Smooth muscle cell of the brain vasculature (primary cell): Measurements from ENCODE around the gene SLC25A4.
"Not testable (repeated sequence)": the region's sequence is repeated elsewhere in the genome, so short reads cannot be mapped to it uniquely, and the experiment has no call there.

ENCODE experiments used
- DNase-seq: peaks from one replicate; pipeline ENCODE4 v3.0.0-alpha.2; 2012; ENCODE audit warnings: low read depth, low spot score

The SLC25A4 gene

DNA sequence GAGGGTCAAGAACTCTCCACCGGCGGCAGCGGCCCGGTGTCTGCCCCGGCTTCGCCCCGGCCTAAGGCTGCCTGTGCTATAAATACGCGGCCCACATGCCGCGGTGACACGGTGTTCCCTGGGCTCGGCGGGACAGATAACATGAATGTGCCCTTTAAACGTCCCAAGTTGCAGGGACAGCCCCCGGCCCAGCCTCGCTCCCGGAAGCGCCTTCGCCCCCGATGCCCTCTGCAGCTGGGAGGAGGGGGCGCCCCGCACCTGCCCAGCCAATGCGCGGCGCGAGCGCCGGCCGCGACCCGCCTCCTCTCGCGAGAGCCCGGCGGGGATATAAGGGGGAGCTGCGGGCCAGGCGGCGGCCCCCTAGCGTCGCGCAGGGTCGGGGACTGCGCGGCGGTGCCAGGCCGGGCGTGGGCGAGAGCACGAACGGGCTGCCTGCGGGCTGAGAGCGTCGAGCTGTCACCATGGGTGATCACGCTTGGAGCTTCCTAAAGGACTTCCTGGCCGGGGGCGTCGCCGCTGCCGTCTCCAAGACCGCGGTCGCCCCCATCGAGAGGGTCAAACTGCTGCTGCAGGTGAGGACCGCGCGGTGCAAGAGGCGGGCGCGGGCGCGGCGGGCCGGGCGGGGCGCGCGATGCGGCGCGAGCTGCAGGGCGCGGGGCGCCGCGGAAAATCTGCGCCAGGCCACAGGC lies at the start of gene SLC25A4:
Gene SLC25A4 (plus strand): TSS at position 355 of the 689 bp plus-strand sequence. CDS start 107 bp downstream, at position 462.
- no peak for DNase-seq

DNA sequence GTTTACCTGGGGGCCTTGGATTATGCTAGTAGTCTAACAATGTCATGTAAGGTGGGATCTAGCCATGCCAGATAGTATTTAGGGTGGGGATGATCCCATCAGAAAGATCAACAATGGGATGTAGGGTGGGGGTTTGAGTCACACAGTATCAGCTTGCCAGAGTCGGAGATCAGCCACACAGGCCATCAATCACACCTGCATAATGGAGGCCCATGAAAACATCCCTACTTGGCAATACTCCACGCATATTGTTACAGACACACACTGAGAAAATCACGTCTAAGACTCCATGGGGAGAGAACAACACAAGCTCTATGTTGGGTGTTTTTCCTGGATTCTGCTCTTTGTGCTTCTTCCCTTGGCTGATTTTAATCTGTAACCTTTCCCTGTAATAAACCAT lies 49.5 kb upstream of the SLC25A4 start:
- no peak for DNase-seq

DNA sequence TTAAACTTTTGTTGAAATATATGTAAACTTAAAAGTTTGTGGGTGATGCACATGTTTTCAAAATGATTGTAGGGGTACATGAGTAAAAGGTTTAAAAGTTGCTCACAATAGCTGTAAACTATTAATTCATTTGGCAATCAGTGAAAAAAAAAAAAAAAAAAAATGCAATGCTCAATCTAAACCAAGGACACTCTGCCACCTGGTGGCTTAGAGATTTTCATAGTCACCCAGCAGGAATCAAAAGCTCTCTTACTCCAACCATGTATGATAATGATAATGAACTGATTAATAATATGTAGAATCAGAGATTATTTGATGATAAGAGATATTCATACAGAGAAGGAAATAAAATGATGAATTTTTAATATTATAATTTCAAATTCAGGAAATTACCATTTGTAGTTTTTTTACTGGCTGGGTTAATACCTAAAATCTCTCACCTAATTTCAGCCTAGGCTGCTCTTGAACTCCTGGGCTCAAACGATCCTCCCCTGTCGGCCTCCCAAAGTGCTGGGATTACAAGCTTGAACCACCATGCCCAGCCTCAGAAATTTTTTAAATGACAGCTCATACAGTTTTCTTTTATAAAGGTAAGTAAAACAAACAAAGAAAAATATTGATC lies 46.9 kb upstream of the SLC25A4 start:
- no peak for DNase-seq

DNA sequence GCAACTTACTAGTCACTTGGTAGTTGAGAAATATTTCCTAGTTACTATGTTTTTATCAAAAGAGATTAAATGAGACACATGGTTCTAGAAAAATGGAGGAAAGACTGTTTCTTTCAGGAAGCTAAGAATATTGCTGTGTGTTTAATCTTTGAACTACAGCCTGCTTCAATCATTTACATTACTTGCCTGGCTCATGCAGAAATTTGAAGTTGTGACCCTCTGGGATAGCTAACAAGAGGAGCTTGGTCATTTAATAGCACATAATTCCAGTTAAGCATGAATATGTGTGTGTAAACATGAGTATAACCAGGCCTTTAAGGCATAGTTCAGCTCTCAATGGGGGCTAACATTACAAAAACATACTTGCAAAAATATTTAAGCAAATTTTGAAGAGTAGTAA lies 44.6 kb upstream of the SLC25A4 start:
- no peak for DNase-seq

DNA sequence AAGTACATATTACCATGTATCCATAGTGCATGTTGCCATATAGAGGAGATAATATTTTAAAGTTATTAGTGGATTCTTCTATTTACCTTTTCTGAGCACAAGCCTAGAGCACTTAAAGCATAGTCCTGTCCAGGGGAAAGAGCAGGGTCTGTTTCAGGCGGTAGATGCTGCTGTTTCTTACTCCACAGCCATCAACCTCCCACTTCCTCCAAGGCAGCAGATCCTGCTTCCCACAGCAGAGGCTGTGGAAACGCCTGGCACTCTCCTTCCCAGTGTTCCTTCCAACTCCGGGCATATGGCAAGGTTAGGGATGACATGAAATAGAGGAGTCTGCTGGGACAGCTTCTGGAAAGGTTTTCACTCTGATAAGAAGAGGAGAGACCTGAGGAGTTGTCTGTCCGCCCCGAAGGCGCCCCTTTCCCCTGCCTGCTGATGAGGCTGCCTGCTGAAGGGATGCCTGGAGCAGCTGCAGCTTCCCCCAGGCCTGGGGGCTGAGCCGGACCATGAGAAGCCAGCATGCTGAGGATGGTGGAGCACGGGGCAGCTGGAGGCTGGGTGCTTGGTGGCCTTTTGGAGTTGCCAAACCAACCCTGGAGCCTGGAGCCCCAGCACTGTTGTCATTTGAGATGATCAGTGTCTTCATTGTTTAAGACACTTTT lies 43.9 kb upstream of the SLC25A4 start:
- no peak for DNase-seq

DNA sequence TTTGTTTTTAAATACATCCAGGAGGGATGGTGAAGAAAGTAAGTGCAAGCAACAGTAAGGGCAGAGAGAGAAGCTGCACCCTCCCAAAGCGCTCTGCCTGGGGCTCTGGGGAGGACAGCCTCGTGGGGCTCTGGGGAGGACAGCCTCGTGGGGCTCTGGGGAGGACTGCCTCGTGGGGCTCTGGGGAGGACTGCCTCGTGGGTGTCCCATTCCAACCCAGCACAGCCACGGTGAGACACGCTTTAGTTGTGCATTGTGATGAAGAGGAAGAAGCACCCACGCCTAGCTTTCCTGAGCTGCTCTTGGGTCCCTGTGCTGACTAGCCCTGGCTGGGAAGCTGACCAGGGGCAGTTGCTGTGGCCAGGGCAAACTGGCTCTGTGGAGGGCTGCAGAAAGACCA lies 43.1 kb upstream of the SLC25A4 start:
- no peak for DNase-seq

DNA sequence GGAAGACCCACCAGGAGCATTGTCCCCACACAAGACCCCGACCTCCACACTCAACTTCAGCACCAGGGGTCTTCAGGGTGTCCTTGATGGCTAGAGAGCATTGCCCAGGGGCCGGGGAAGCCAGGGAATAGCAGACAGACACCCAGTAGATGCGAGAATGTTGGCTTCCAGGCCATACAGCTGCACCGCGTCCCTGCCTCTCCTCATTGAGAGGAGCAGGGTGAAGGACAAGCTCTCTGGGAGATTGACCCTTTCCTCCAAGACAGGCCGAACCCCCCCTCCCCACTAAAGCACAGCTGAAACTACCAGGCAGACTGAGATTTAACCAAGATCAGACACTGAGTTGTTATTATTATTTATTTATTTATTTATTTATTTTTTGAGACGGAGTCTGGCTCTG lies 42.6 kb upstream of the SLC25A4 start:
- DNase-seq, result no peak

DNA sequence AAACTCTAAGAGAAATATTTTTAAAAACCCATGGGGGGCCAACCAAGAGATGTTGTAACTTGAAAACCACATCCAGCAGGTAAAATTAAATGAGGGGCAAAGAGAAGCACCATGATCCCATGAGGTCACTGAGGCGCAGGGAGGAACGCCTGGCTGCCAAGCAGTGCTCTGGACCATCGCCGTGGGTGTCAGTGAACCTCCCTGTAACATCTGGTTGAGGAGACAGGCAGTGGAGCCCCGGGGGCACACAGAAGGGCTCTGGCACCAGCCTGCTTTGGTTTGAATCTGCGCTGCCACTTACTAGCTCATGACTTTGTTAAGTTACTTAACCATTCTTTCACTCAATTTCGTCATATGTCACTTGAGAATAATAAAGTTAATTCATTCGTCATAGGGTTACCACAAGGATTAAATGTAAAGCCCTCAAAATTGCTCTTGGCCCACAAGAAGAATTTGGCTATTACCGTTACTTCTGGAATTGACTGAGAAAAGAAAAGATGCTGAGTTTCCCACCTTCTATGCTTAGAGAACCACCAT lies 41.6 kb upstream of the SLC25A4 start:
- no peak for DNase-seq

DNA sequence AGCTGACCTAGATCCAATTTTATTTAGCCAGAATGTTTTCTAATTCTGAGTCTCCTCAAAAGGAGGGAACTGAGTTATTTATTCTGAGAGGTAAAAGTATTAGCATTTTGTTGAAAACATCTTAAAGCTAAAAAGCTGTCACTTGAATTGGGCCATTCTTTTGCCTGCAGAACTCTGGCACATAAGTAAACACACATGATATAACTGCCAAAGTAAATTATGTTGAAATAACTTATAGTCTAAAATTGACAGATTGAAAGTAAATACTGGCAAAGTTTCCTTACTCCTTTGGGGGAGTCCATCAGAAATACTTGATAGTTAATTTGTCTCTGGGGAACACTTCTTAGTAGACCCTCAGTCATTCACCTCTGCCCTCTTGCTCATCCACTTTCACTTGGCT lies 38.3 kb upstream of the SLC25A4 start:
- DNase-seq, result no peak

DNA sequence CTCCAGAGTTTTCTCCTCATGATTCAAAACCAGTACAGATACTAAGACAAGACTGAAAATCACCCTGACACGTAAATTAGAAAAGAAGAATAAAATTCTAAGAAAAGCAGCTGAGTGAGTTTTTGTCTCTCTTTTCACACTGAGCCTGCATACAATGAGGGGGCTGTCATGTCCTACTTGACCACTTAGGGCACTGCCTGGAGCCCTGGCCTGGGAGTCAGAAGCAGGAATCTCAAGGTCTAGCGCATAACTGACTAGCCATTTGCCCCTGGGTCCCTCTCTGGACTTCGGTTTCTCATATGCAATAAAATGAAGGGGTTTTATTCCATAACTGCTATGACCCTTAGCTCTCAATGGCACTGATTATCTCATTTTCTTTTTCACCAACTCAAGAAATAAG lies 36.7 kb upstream of the SLC25A4 start:
- DNase-seq, result no peak

DNA sequence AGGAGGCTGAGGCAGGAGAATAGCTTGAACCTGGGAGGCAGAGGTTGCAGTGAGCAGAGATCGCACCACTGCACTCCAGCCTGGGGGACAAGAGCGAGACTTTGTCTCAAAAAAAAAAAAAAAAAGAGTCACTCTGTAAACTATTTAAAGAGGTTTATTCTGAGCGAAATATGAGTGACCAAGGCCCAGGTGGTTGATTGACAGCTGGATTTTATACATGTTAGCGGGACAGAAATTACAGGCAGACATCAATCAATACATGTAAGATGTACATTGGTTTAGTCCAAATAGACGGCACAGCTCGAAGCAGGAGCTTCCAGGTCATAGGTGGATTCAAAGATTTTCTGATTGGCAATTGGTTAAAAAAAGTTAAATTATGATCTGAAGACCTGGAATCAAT lies 35.5 kb upstream of the SLC25A4 start:
- not testable (repeated sequence) for DNase-seq

DNA sequence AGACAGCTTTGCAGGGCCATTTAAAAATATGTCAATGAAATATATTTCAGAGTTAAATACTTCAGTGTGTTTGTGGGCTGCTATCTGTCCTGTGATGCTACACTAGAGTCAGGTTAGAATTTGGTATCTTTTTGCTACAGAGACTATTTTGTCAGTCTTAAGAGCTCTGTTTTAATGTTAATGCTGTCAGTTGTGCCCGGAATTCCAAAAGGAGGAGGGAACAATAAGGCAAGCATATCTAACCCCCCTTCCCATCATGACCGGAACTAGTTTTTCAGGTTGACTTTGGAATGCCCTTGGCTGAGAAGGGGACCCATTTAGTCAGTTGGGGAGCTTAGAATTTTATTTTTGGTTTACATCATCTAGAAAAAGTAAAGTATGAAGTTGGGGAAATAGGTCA lies 34.9 kb upstream of the SLC25A4 start:
- no peak for DNase-seq

DNA sequence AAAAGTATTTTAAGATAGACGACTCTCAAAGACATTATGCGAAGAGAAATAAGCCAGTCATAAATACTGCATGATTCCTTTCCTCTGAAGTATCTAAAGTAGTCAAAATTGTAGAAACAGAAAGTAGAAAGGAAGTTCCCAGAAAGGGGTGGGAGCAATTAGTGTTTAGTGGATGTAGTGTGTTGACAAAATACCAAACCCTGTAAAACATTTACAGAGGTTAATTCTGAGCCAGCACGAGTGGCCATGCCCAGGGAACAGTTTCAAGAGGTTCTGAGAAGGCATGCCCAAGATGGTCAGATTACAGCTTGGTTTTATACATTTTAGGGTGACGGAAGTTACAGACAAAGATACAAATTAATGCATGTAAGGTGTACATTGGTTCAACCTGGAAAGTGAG lies 34.4 kb upstream of the SLC25A4 start:
- no peak for DNase-seq

DNA sequence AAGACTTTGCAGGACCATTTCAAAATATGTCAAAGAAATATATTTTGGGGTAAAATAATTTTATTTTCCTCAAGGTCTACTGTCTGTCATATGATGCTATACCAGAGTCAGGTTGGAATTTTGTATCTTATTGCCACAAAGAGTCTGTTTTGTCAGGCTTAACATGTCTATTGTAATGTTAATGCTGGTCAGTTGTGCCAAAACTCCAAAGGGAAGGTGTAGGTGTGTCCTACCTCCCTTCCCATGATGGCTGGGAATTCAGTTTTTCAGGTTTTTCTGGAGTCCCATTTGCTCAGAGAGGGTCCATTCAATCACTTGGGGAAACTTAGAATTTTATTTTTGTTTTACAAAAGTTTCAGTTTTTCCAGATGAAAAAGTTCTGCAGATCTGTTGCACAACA lies 33.3 kb upstream of the SLC25A4 start:
- no peak for DNase-seq

DNA sequence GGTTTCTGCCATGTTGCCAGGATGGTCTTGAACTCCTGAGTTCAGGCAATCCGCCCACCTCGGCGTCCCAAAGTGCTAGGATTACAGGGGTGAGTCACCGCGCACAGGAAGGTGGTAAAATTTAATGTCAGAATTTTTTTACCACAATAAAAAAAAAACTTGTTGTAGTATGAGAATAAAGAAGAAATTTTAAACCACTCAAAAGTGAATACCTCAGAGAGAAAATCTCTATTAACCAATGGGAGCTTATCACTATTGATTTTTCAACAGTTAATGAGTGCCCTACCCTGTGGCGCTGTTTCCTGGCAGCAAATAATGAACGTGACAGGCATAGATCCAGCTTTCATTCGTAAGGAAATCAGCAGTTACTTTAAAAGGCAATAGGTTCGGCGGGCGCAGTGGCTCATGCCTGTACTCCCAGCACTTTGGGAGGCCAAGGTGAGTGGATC lies 32.7 kb upstream of the SLC25A4 start:
- no peak for DNase-seq

DNA sequence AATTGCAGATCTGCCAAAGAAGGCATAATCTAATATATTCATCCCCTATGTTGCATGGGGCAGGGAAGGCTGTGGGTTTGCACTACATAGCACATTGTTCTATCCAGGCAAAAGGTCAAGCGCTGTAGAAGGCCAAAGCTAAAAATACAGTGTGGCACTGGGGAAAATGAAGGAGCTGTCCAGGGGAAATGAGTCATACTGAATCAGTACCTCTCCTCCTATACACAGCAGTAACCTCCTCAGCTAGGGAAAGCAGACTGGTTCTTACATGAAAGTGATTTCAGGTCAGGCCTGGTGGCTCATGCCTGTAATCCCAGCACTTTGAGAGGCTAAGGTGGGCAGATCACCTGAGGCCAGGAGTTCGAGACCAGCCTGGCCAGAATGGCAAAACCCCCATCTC lies 31.0 kb upstream of the SLC25A4 start:
- peak; percentile 74 for DNase-seq

DNA sequence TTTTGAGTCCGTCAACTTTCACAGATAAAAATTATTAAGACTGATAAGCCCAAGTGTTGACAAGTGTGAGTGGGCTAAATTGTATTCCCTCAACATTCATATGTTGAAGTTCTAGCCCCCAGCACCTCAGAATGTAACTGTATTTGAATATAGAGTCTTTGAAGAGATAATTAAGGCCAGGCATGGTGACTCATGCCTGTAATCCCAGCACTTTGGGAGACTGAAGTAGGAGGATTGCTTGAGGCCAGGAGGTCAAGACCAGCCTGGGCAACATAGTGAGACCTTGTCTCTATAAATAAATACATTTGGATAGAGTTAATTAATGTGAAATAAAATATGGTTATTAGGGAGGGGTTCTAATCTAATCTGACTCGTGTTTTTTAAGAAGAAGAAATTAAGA lies 29.7 kb upstream of the SLC25A4 start:
- no peak for DNase-seq

DNA sequence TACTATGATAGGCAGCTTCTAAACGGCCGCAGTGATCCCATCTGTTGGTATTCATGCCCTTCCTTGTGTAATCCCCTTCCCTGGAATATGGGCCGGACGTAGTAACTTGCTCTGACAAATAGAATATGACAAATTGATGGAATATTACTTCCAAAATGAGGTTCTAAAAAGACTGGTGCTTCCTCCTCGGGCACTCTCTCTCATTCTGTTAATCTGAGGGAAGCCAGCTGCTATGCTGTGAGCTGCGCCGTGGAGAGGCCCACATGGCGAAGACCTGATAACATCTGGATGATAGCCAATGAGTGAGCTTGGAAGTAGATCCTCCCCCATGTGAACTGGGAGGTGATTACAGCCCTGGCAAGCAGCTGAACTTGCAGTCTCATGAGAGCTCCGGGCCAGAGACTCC lies 27.2 kb upstream of the SLC25A4 start:
- DNase-seq, result peak; percentile 24

DNA sequence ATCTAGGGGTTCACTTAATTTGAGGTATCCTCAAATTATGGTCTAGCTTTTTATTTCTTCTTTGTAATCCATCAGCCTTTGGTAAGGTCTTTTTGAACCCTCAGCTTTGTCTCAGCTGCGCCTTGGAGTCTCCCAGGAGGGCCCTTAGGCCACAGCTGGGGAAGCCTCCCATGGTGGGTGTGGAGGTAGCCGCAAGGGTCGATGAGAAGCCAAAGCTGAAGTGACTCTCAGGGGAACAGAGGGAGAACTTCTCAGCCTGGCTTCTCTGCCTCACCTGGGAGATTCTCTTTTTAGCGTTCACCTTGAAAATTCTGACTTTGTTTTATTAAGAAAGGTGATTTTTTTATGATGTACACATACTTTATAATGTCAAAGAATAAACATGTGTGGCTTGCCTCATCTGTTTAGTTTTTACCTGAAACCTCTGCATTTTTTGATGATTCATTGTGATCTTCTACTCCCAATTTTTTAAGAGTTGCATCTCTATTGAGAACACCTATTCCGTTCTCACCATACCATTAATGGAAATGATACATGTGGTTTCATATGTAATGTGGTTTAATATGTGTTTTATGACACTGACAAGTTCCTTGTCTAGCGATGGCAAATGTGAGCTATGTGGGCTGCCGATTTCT lies 25.6 kb upstream of the SLC25A4 start:
- DNase-seq, result no peak

DNA sequence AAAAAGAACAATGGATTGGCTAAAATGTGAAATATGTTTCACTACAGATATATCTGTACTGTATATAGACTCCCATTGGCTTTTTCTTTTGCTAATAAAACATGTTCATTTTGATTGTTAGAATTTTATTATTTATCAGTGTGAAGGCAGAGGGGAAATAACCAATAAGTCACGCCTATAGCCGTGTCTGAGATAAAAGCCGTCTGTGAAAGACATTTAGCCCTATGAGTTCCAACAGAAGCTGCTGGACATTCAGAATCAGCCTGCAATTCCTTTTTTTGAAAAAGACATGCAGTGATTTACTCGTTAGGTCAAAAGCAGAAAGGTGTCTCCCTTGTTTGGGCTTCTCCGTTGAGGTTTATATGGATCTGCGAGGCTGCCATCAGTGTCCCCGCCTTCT lies 24.2 kb upstream of the SLC25A4 start:
- DNase-seq, result no peak

DNA sequence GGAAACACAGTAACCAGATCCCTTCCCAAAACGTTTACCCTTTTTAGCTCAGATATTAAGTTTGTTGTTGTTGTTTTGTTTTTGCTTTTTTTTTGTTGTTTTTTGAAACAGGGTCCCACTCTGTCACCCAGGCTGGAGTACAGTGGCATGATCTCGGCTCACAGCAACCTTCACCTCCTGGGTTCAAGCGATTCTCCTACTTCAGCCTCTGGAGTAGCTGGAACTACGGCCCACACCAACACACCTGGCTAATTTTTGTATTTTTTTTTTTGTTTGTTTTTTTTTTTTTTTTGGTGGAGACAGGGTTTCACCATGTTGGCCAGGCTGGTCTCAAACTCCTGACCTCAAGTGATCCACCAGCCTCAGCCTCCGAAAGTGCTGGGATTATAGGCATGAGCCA lies 23.6 kb upstream of the SLC25A4 start:
- DNase-seq, result not testable (repeated sequence)

DNA sequence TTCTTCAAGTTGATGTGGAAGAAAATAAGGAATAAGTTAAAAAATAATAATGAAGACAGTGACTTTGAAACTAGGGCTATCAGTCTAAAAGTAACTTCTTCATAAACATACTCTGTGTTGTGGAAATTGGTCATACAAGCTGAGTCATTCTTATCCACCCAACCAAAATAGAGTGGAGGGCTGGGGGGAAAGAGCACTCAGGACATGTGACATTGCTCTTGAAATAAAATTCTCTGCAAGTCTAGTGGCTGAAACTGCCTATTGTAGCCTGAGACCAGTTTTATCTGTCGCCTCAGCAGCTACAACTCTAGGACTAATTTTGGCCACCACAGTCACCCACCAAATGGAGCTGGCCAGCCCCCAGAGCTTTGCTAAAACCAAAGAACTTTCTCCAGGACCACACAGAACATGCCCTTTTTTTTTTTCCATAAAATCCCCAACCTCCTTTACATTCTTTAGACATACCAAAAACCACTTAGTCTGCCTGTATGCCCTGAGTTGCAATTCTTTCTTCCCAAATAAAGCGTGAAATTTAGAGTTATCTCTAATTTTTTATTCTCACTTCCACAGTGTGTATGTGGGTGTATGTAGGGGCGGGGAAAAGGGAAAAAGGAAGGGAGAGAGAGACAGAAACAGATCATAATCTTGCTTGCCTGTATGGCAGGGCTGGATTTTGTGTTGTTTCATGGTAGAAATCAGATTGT lies 23.0 kb upstream of the SLC25A4 start:
- DNase-seq, result no peak
